ENCODE measurements around the gene TEX261. TPM values are rescaled to one million over a fixed set of nuclear protein-coding genes. Genes with fewer than 3 reads are reported as not detected.

Gene TEX261
- total RNA-seq, 1 experiment from 2014 or later = 54.2 TPM

GRCh38 chr2:71003396-71003795 is 8.7 kb upstream of the TEX261 start:
- no peak for TF ChIP-seq EZH2 (IDR thresholded peaks at IDR 0.05; ENCODE audit: low read length, unreplicated experiment)
- Histone ChIP-seq H3K9me2 (replicated peaks; ENCODE audit: low read length) (no peaks in the 10 kb centered on the region), H3K9ac (ENCODE audit: low read length) (no peak overlapping the region), H3K36me3 (ENCODE audit: low read depth, low read length) (no peaks in the 10 kb centered on the region), H3K27ac (ENCODE audit: low read length) (no peak overlapping the region), H4K20me1 (ENCODE audit: low read length) (no peaks in the 10 kb centered on the region), H3K79me2 (ENCODE audit: low read length) (no peaks in the 10 kb centered on the region), H3K4me1 (ENCODE audit: insufficient read depth, low read length) (no peaks in the 10 kb centered on the region), H3K4me2 (ENCODE audit: low read length) (no peak overlapping the region), H3K27me3 (ENCODE audit: low read length) (no peaks in the 10 kb centered on the region), H2AFZ (ENCODE audit: low read length) (no peak overlapping the region), H3K9me3 (ENCODE audit: low read length) (no peaks in the 10 kb centered on the region), H3F3A (ENCODE audit: low read length, unreplicated experiment) (no peaks in the 10 kb centered on the region), H3K4me3 (ENCODE audit: low read length) (no peak overlapping the region)
- ChIA-PET CTCF (no interaction called here), POLR2A (ENCODE audit: unreplicated experiment) (no interaction called here)
- DNase-seq (no peak), ATAC-seq (no peak)
- intact Hi-C loops (cut with micrococcal nuclease) = no loop called here
- no TSS peak for BruUV-seq (replicated peaks)

DNA sequence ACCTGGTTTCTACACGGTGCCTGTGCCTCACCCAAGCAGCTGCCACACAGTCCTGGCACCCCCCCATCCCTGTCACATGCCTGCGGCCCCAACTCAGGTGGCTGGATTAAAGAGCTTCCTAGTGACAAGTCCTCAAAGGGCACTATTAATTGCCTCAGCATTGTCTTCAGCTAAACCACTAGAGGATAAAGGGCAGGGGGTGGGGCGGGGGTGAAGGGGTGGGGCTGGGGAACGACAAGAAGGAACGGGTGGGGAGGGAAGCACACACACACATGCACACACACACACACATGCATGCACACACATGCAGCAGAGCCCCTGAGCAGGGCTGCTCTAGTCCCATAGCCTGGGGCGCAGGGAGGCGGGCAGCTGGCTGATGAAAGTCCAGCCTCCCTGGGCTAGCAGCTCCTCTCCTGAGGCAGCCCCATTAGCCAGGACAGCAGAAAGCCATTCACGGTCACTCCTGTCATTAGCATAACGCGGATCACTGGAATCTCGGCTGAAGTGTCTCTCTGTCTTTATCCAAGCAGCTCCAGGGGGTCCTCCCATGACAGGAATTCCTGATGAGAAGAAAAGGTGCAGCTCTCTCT is 7.4 kb upstream of the TEX261 start:
- TF ChIP-seq EZH2phosphoT487 (IDR thresholded peaks at IDR 0.05; ENCODE audit: borderline replicate concordance, low read length) = no peak
- TF ChIP-seq EZH2 (IDR thresholded peaks at IDR 0.05; ENCODE audit: low read length, unreplicated experiment) = no peak
- TF ChIP-seq, protein P1, sequence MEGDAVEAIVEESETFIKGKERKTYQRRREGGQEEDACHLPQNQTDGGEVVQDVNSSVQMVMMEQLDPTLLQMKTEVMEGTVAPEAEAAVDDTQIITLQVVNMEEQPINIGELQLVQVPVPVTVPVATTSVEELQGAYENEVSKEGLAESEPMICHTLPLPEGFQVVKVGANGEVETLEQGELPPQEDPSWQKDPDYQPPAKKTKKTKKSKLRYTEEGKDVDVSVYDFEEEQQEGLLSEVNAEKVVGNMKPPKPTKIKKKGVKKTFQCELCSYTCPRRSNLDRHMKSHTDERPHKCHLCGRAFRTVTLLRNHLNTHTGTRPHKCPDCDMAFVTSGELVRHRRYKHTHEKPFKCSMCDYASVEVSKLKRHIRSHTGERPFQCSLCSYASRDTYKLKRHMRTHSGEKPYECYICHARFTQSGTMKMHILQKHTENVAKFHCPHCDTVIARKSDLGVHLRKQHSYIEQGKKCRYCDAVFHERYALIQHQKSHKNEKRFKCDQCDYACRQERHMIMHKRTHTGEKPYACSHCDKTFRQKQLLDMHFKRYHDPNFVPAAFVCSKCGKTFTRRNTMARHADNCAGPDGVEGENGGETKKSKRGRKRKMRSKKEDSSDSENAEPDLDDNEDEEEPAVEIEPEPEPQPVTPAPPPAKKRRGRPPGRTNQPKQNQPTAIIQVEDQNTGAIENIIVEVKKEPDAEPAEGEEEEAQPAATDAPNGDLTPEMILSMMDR (conservative IDR thresholded peaks at IDR 0.05; ENCODE audit: low read depth, low read length) = no peak
- POLR2A ChIA-PET (ENCODE audit: unreplicated experiment) = no interaction called here

GRCh38 chr2:71001592-71001927 is 6.9 kb upstream of the TEX261 start:
- Histone ChIP-seq H3K4me2 (ENCODE audit: low read length) (no peak overlapping the region), H3K9me2 (replicated peaks; ENCODE audit: low read length) (no peaks in the 10 kb centered on the region), H3K4me1 (ENCODE audit: insufficient read depth, low read length) (no peaks in the 10 kb centered on the region), H3K4me3 (ENCODE audit: low read length) (no peak overlapping the region), H3K27me3 (ENCODE audit: low read length) (no peaks in the 10 kb centered on the region), H3K9me3 (ENCODE audit: low read length) (no peaks in the 10 kb centered on the region), H2AFZ (ENCODE audit: low read length) (peak overlapping the region; percentile 89), H4K20me1 (ENCODE audit: low read length) (no peaks in the 10 kb centered on the region), H3F3A (ENCODE audit: low read length, unreplicated experiment) (no peaks in the 10 kb centered on the region), H3K79me2 (ENCODE audit: low read length) (no peaks in the 10 kb centered on the region), H3K36me3 (ENCODE audit: low read depth, low read length) (no peaks in the 10 kb centered on the region), H3K9ac (ENCODE audit: low read length) (no peak overlapping the region), H3K27ac (ENCODE audit: low read length) (no peak overlapping the region)
- intact Hi-C loops (cut with micrococcal nuclease) = no loop called here
- BruUV-seq (replicated peaks) = no TSS peak
- POLR2A ChIA-PET (ENCODE audit: unreplicated experiment) = interaction anchor here (0.6 kb wide), 1 partner anchor 89 kb away, joined by 3 read pairs; no protein-coding TSS in a partner anchor
- CTCF ChIA-PET = interaction anchor here (1.4 kb wide), 1 partner anchor 69 kb away, joined by 3 read pairs; no protein-coding TSS in a partner anchor
- DNase-seq (no peak), ATAC-seq (no peak)
- TF ChIP-seq, protein P1 (conservative IDR thresholded peaks at IDR 0.05; ENCODE audit: low read depth, low read length) = no peak
- TF ChIP-seq EZH2 (IDR thresholded peaks at IDR 0.05; ENCODE audit: low read length, unreplicated experiment) (no peak), EZH2phosphoT487 (IDR thresholded peaks at IDR 0.05; ENCODE audit: borderline replicate concordance, low read length) (no peak)

More for the DNA sequence above, 7.4 kb upstream of the TEX261 start:
- Histone ChIP-seq H3K9me2 (replicated peaks; ENCODE audit: low read length) (no peaks in the 10 kb centered on the region), H3K27me3 (ENCODE audit: low read length) (no peaks in the 10 kb centered on the region), H3F3A (ENCODE audit: low read length, unreplicated experiment) (no peaks in the 10 kb centered on the region), H3K36me3 (ENCODE audit: low read depth, low read length) (no peaks in the 10 kb centered on the region), H3K79me2 (ENCODE audit: low read length) (no peaks in the 10 kb centered on the region), H3K4me2 (ENCODE audit: low read length) (no peak overlapping the region), H3K4me1 (ENCODE audit: insufficient read depth, low read length) (no peaks in the 10 kb centered on the region), H3K9me3 (ENCODE audit: low read length) (no peaks in the 10 kb centered on the region), H2AFZ (ENCODE audit: low read length) (no peak overlapping the region), H3K4me3 (ENCODE audit: low read length) (no peak overlapping the region), H4K20me1 (ENCODE audit: low read length) (no peaks in the 10 kb centered on the region), H3K27ac (ENCODE audit: low read length) (no peak overlapping the region), H3K9ac (ENCODE audit: low read length) (no peak overlapping the region)
- ATAC-seq (no peak), DNase-seq (no peak)
- intact Hi-C loops (cut with micrococcal nuclease) = no loop called here
- CTCF ChIA-PET = interaction anchor here (1.4 kb wide), 1 partner anchor 68 kb away, joined by 3 read pairs; no protein-coding TSS in a partner anchor
- BruUV-seq (replicated peaks) = no TSS peak
